K562 (cell line): ENCODE data around the gene SLC33A1. TPM values are rescaled to one million over a fixed set of nuclear protein-coding genes. Genes with fewer than 3 reads are reported as not detected.

Source experiments
- ATAC-seq: fragments of 200-7000 bp; cut with Tn5 transposase; 3 replicates; pipeline ENCODE4 v1.9.1; 2020; ENCODE audit warnings: moderate library complexity
- BruUV-seq: library from RNA; stranded (reverse); fragments of 400-500 nt; replicated peaks from 2 replicates; lab custom pipeline; 2021; lab: Mats Ljungman, UMichigan
- CTCF ChIA-PET: fragments of 300-600 bp; formaldehyde crosslinking; extraction: SDS; loops from one replicate; lab custom pipeline; 2021; ENCODE audit warnings: low intra/inter-chr PET ratio; lab: Yijun Ruan, JAX
- POLR2A ChIA-PET: fragments of 300-600, 350-650 bp; sonication (Branson Sonifier 250); formaldehyde crosslinking; extraction: SDS; loops from one replicate; lab custom pipeline; 2021; ENCODE audit warnings: antibody characterized with exemption, inconsistent platforms; lab: Yijun Ruan, JAX
- DNase-seq, 4 experiments: peaks; one replicate each; pipeline versions ENCODE4 v3.0.0 to v3.0.0-alpha.2; 2011 to 2018; ENCODE audit warnings: low spot score in 3 of 4, mixed read lengths in 3 of 4; ENCODE audit errors: extremely low read depth in 1 of 4
- FAIRE-seq: peaks from 2 replicates; lab custom pipeline; 2011; peaks lifted over from hg19 to GRCh38; lab: Jason Lieb, UNC
- H2AFZ ChIP-seq: 2 replicates; pipeline ENCODE4 v1.6.0; 2011; ENCODE audit warnings: low read depth, low read length, control low read depth, inconsistent platforms
- H3K27ac ChIP-seq: fragments of 200-600 bp; 3 replicates; pipeline ENCODE4 v1.8.0; 2011; ENCODE audit warnings: low read depth, mild to moderate bottlenecking, control low read depth, inconsistent platforms, low read length, moderate library complexity, mixed read lengths; ENCODE audit errors: extremely low read depth
- H3K27me3 ChIP-seq, 2 experiments: fragments of 300-600 bp in 1 of 2; 2 replicates in 1 of 2; 3 replicates in 1 of 2; pipeline versions ENCODE4 v1.6.0 to v1.8.0; 2011; ENCODE audit warnings: inconsistent platforms in 2 of 2, low read length in 2 of 2, mild to moderate bottlenecking in 1 of 2, mixed read lengths in 1 of 2, moderate library complexity in 1 of 2; ENCODE audit not compliant: control insufficient read depth in 2 of 2, insufficient read depth in 2 of 2
- H3K36me3 ChIP-seq: fragments of 300-600 bp; 3 replicates; pipeline ENCODE4 v1.8.0; 2011; ENCODE audit warnings: mild to moderate bottlenecking, low read length, inconsistent platforms; ENCODE audit not compliant: control insufficient read depth, insufficient read depth
- H3K4me1 ChIP-seq, 2 experiments: fragments of 200-600 bp in 1 of 2; replicated peaks in 1 of 2; 2 replicates in 1 of 2; 3 replicates in 1 of 2; pipeline versions ENCODE4 v1.5.1 to v1.8.0; 2011; ENCODE audit warnings: inconsistent platforms in 2 of 2, low read length in 2 of 2, mild to moderate bottlenecking in 1 of 2, mixed read lengths in 1 of 2, moderate library complexity in 1 of 2; ENCODE audit not compliant: control insufficient read depth in 2 of 2, insufficient read depth in 2 of 2
- H3K4me2 ChIP-seq: 2 replicates; pipeline ENCODE4 v1.6.1; 2011; ENCODE audit warnings: low read length, control low read depth, inconsistent platforms, mixed read lengths; ENCODE audit not compliant: insufficient read depth
- H3K4me3 ChIP-seq: fragments of 200-600 bp; sonication (generic), shearing (Covaris generic); 2 replicates; pipeline ENCODE4 v1.5.1; 2016; ENCODE audit warnings: control low read depth, inconsistent platforms
- H3K79me2 ChIP-seq: fragments of 200-600 bp; 3 replicates; pipeline ENCODE4 v1.8.0; 2011; ENCODE audit warnings: low read length, inconsistent platforms; ENCODE audit not compliant: control insufficient read depth, insufficient read depth
- H3K9ac ChIP-seq, 2 experiments: 2 replicates each; pipeline versions ENCODE4 v1.6.0 to v1.6.1; 2011; ENCODE audit warnings: low read depth in 2 of 2, low read length in 2 of 2, control low read depth in 1 of 2, inconsistent platforms in 1 of 2, mild to moderate bottlenecking in 1 of 2, mixed read lengths in 1 of 2; ENCODE audit not compliant: insufficient read depth in 1 of 2
- H3K9me1 ChIP-seq: one replicate; pipeline ENCODE4 v1.6.0; 2011; ENCODE audit warnings: inconsistent platforms, mild to moderate bottlenecking, low read length, moderate library complexity; ENCODE audit not compliant: control insufficient read depth, insufficient read depth
- H3K9me3 ChIP-seq: replicated peaks from 2 replicates; pipeline ENCODE4 v1.5.1; 2011; ENCODE audit warnings: low read depth, low read length, inconsistent platforms; ENCODE audit not compliant: control insufficient read depth, insufficient read depth
- H4K20me1 ChIP-seq: replicated peaks from 2 replicates; pipeline ENCODE4 v1.6.1; 2011; ENCODE audit warnings: low read length, inconsistent platforms, mixed read lengths; ENCODE audit not compliant: control insufficient read depth, insufficient read depth
- CREB3L1 ChIP-seq: fragments of 450-650 bp; IDR thresholded peaks from 2 replicates; pipeline ENCODE4 v1.6.1; 2014; ENCODE audit warnings: low read depth, mild to moderate bottlenecking, moderate library complexity, borderline replicate concordance
- FOXK2 ChIP-seq, 2 experiments: fragments of 450-650 bp; IDR thresholded peaks in 1 of 2; conservative IDR thresholded peaks in 1 of 2; 2 replicates each; pipeline ENCODE4 v1.6.1; 2016; ENCODE audit warnings: low read depth in 2 of 2, mild to moderate bottlenecking in 1 of 2
- GATAD2A ChIP-seq: fragments of 450-650 bp; IDR thresholded peaks from 2 replicates; pipeline ENCODE4 v1.6.1; 2017
- KDM5B ChIP-seq: fragments of 200-600 bp; sonication (generic); IDR thresholded peaks from 2 replicates; pipeline ENCODE4 v1.6.1; 2012; ENCODE audit warnings: low read depth, mild to moderate bottlenecking, moderate library complexity, low read length, control low read depth, inconsistent platforms; ENCODE audit not compliant: insufficient replicate concordance
- LCOR ChIP-seq: sonication (generic); formaldehyde crosslinking; IDR thresholded peaks from 2 replicates; pipeline ENCODE4 v1.8.0; 2022; ENCODE audit warnings: mild to moderate bottlenecking, missing genetic modification reagents
- MED1 ChIP-seq: sonication (generic); formaldehyde crosslinking; IDR thresholded peaks from 2 replicates; pipeline ENCODE4 v1.8.1; 2023; ENCODE audit warnings: missing genetic modification reagents, borderline replicate concordance
- NFE2 ChIP-seq: IDR thresholded peaks from 2 replicates; pipeline ENCODE4 v1.6.1; 2014; ENCODE audit warnings: antibody characterized with exemption, low read depth
- NFRKB ChIP-seq: fragments of 450-650 bp; IDR thresholded peaks from 2 replicates; pipeline ENCODE4 v1.6.1; 2016; ENCODE audit warnings: low read depth
- NR2F6 ChIP-seq: fragments of 450-650 bp; formaldehyde crosslinking; IDR thresholded peaks from 2 replicates; pipeline ENCODE4 v1.4.0; 2020; ENCODE audit warnings: mild to moderate bottlenecking
- PATZ1 ChIP-seq: fragments of 250-450 bp; sonication (Bioruptor Pico); IDR thresholded peaks from 2 replicates; pipeline ENCODE4 v1.5.0; 2020; ENCODE audit warnings: mild to moderate bottlenecking, borderline replicate concordance
- PHF20 ChIP-seq: fragments of 450-650 bp; IDR thresholded peaks from 2 replicates; pipeline ENCODE4 v1.6.1; 2018; ENCODE audit not compliant: partially characterized antibody
- TBP ChIP-seq: optimal IDR thresholded peaks from 2 replicates; pipeline ENCODE3; 2011; ENCODE audit warnings: low read depth, low read length, improper control_type of control experiment
- WGBS: fragments of 100-300 bp; shearing (Covaris generic); methylation state at CpG from one replicate; pipeline ENCODE4 v1.1.6; 2016; ENCODE audit warnings: low coverage, mixed read lengths; ENCODE audit not compliant: insufficient coverage; ENCODE audit errors: missing lambda C conversion rate; 5-methylcytosine and 5-hydroxymethylcytosine counted together
- in situ Hi-C: fragments of 300-500 bp; cut with MboI; formaldehyde crosslinking; loops from 4 replicates; pipeline ENCODE4 v1.15.0; 2018; ENCODE audit warnings: inconsistent platforms, mixed read lengths
- intact Hi-C: fragments of 100-400 bp; cut with micrococcal nuclease; formaldehyde crosslinking; loops from 2 replicates; pipeline ENCODE4 v1.14.2; 2022
- polyA plus RNA-seq, 8 experiments: library from polyadenylated mRNA; depleted of rRNA in 4 of 8; stranded (reverse) in 5 of 8; unstranded in 3 of 8; fragments of >200 nt; fragmentation: Nextera tagmentation in 2 of 8; fragmentation: Illumina TruSeq in 1 of 8; extraction: Ambion mirVana in 2 of 8; extraction: Trizol in 1 of 8; gene quantifications; 2 replicates each; pipeline versions ENCODE4 v1.2.1 to v1.2.3, GENCODE V29; 2011 to 2014; ENCODE audit warnings: inconsistent platforms in 1 of 8, missing spikeins in 1 of 8
- total RNA-seq, 7 experiments: library from RNA; depleted of rRNA in 6 of 7; stranded (reverse); fragments of >200 nt in 6 of 7; fragmentation: Illumina TruSeq in 2 of 7; extraction: Trizol in 2 of 7; gene quantifications; 2 replicates each; pipeline versions ENCODE4 v1.2.1 to v1.2.3, GENCODE V29; 2011 to 2021; ENCODE audit warnings: low replicate concordance in 1 of 7
- TF ChIP-seq, protein P1 (sequence below): fragments of 250-450 bp; sonication (Bioruptor Pico); IDR thresholded peaks from 2 replicates; pipeline ENCODE4 v1.5.0; 2021
- TF ChIP-seq, protein P2 (sequence below), 3 experiments: fragments of 200-800 bp in 1 of 3; fragments of 250-450 bp in 1 of 3; fragments of 450-650 bp in 1 of 3; sonication (Bioruptor Pico) in 1 of 3; sonication (Bioruptor generic) in 1 of 3; formaldehyde crosslinking in 1 of 3; IDR thresholded peaks; 2 replicates each; pipeline versions ENCODE4 v1.6.1 to v1.8.0; 2016 to 2022; ENCODE audit warnings: mild to moderate bottlenecking in 2 of 3, missing genetic modification characterization in 2 of 3, missing compliant biosample characterization in 1 of 3, moderate library complexity in 1 of 3

SLC33A1 gene
- total and polyA plus RNA-seq, 9 of the 15 experiments (the other 6 are each of a cell fraction or from before 2014, with no cell fraction given), result 6.2 to 26.8 (median 19.6) TPM

GRCh38 chr3:155771126-155771525 is 83.1 kb downstream of the SLC33A1 start:
- Histone ChIP-seq H3K27ac (no peak overlapping the region), H4K20me1 (no peaks in the 10 kb centered on the region), H3K79me2 (no peaks in the 10 kb centered on the region), H3K27me3 (no peaks in the 10 kb centered on the region), H3K4me3 (no peak overlapping the region), H3K4me1 (no peaks in the 10 kb centered on the region), H2AFZ (no peak overlapping the region), H3K9ac (no peak overlapping the region), H3K4me2 (no peak overlapping the region), H3K9me1 (no peaks in the 10 kb centered on the region), H3K9me3 (no peaks in the 10 kb centered on the region), H3K36me3 (peaks cover 25% of the 10 kb centered on the region; the same call in 2 of the 3 replicates)
- FAIRE-seq (no peak), DNase-seq (no peak), ATAC-seq (no peak)
- in situ Hi-C loops, result no loop called here
- intact Hi-C loops, result no loop called here
- POLR2A ChIA-PET, result interaction anchor here (1.0 kb wide), 1 partner anchor 80 kb away, joined by 3 read pairs; no protein-coding TSS in a partner anchor
- no TSS peak for BruUV-seq
- CTCF ChIA-PET, result no interaction called here
- 99% methylated on average over 6 of the region's 6 CpGs for WGBS
- TF ChIP-seq NFE2, result no peak
- no peak for TF ChIP-seq NR2F6
- no peak for TF ChIP-seq TBP
- TF ChIP-seq MED1 (CRISPR knock-in tag), result no peak
- no peak for TF ChIP-seq CREB3L1
- no peak for TF ChIP-seq PHF20
- no peak for TF ChIP-seq NFRKB
- no peak for TF ChIP-seq KDM5B
- no peak for TF ChIP-seq LCOR (CRISPR knock-in tag)
- TF ChIP-seq, protein P1, sequence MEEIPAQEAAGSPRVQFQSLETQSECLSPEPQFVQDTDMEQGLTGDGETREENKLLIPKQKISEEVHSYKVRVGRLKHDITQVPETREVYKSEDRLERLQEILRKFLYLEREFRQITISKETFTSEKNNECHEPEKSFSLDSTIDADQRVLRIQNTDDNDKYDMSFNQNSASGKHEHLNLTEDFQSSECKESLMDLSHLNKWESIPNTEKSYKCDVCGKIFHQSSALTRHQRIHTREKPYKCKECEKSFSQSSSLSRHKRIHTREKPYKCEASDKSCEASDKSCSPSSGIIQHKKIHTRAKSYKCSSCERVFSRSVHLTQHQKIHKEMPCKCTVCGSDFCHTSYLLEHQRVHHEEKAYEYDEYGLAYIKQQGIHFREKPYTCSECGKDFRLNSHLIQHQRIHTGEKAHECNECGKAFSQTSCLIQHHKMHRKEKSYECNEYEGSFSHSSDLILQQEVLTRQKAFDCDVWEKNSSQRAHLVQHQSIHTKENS (CRISPR knock-in tag), result no peak
- no peak for TF ChIP-seq PATZ1 (CRISPR knock-in tag)
- TF ChIP-seq, protein P2, sequence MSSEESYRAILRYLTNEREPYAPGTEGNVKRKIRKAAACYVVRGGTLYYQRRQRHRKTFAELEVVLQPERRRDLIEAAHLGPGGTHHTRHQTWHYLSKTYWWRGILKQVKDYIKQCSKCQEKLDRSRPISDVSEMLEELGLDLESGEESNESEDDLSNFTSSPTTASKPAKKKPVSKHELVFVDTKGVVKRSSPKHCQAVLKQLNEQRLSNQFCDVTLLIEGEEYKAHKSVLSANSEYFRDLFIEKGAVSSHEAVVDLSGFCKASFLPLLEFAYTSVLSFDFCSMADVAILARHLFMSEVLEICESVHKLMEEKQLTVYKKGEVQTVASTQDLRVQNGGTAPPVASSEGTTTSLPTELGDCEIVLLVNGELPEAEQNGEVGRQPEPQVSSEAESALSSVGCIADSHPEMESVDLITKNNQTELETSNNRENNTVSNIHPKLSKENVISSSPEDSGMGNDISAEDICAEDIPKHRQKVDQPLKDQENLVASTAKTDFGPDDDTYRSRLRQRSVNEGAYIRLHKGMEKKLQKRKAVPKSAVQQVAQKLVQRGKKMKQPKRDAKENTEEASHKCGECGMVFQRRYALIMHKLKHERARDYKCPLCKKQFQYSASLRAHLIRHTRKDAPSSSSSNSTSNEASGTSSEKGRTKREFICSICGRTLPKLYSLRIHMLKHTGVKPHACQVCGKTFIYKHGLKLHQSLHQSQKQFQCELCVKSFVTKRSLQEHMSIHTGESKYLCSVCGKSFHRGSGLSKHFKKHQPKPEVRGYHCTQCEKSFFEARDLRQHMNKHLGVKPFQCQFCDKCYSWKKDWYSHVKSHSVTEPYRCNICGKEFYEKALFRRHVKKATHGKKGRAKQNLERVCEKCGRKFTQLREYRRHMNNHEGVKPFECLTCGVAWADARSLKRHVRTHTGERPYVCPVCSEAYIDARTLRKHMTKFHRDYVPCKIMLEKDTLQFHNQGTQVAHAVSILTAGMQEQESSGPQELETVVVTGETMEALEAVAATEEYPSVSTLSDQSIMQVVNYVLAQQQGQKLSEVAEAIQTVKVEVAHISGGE (CRISPR knock-in tag; IDR thresholded peaks at IDR 0.05), result no peak
- no peak for TF ChIP-seq GATAD2A
- no peak for TF ChIP-seq FOXK2 (conservative IDR thresholded peaks at IDR 0.05 in 1 of 2, IDR thresholded peaks at IDR 0.05 in 1 of 2; ENCODE audit: low read depth in 2 of 2)
